HepG2 (cell line): Measurements from ENCODE around the gene ACOT2. TPM values are rescaled to one million over a fixed set of nuclear protein-coding genes. Genes with fewer than 3 reads are reported as not detected.

Source experiments
- ATAC-seq: fragments of 200-7000 bp; cut with Tn5 transposase; 3 replicates; pipeline ENCODE4 v1.9.1; 2020; ENCODE audit warnings: mild to moderate bottlenecking, moderate library complexity
- BruUV-seq: library from RNA; stranded (reverse); fragments of 400-500 nt; replicated peaks from 2 replicates; lab custom pipeline; 2021; lab: Mats Ljungman, UMichigan
- CTCF ChIA-PET: fragments of 300-600 bp; formaldehyde crosslinking; extraction: SDS; loops from one replicate; lab custom pipeline; 2021; ENCODE audit warnings: low total read pairs, inconsistent platforms, low intra/inter-chr PET ratio; lab: Yijun Ruan, JAX
- POLR2A ChIA-PET: fragments of 350-600 bp; sonication (Branson Sonifier 250); formaldehyde crosslinking; loops from one replicate; lab custom pipeline; 2020; ENCODE audit warnings: antibody characterized with exemption, inconsistent platforms; lab: Yijun Ruan, JAX
- DNase-seq: peaks from one replicate; pipeline ENCODE4 v3.0.0-alpha.2; 2015; ENCODE audit warnings: low spot score
- FAIRE-seq: peaks from 3 replicates; lab custom pipeline; 2011; peaks lifted over from hg19 to GRCh38; lab: Jason Lieb, UNC
- H2AFZ ChIP-seq: one replicate; pipeline ENCODE4 v1.6.1; 2011; ENCODE audit warnings: low read length, inconsistent platforms
- H3K27ac ChIP-seq: fragments of 300-600 bp; 3 replicates; pipeline ENCODE4 v1.8.0; 2011; ENCODE audit warnings: mixed run types, mild to moderate bottlenecking, mixed read lengths, low read length, inconsistent platforms; ENCODE audit not compliant: insufficient read depth; ENCODE audit errors: extremely low read length
- H3K27me3 ChIP-seq, 2 experiments: fragments of 200-600 bp in 1 of 2; 2 replicates in 1 of 2; 3 replicates in 1 of 2; pipeline versions ENCODE4 v1.6.0 to v1.8.0; 2011; ENCODE audit warnings: low read length in 2 of 2, mild to moderate bottlenecking in 2 of 2, moderate library complexity in 2 of 2, inconsistent platforms in 1 of 2; ENCODE audit not compliant: insufficient read depth in 2 of 2, control insufficient read depth in 1 of 2
- H3K36me3 ChIP-seq, 2 experiments: fragments of 200-600 bp in 1 of 2; replicated peaks in 1 of 2; 2 replicates in 1 of 2; 3 replicates in 1 of 2; pipeline versions ENCODE4 v1.5.1 to v1.8.0; 2011; ENCODE audit warnings: low read length in 2 of 2, inconsistent platforms in 1 of 2; ENCODE audit not compliant: insufficient read depth in 2 of 2, control insufficient read depth in 1 of 2
- H3K4me1 ChIP-seq: 2 replicates; pipeline ENCODE4 v1.5.1; 2012; ENCODE audit warnings: low read length, inconsistent platforms; ENCODE audit not compliant: insufficient read depth
- H3K4me2 ChIP-seq: 2 replicates; pipeline ENCODE4 v1.6.0; 2011; ENCODE audit warnings: low read depth, low read length, inconsistent platforms
- H3K4me3 ChIP-seq, 3 experiments: fragments of 200-600 bp in 1 of 3; sonication (generic), shearing (Covaris generic) in 1 of 3; replicated peaks in 1 of 3; 2 replicates each; pipeline ENCODE4 v1.5.1; 2011 to 2016; ENCODE audit warnings: low read length in 3 of 3, inconsistent platforms in 2 of 3, low read depth in 2 of 3, mild to moderate bottlenecking in 2 of 3, control low read depth in 1 of 3, mixed read lengths in 1 of 3; ENCODE audit not compliant: insufficient read depth in 1 of 3
- H3K79me2 ChIP-seq: one replicate; pipeline ENCODE4 v1.6.1; 2011; ENCODE audit warnings: low read length, inconsistent platforms; ENCODE audit not compliant: insufficient read depth
- H3K9ac ChIP-seq: 2 replicates; pipeline ENCODE4 v1.6.0; 2011; ENCODE audit warnings: mild to moderate bottlenecking, low read depth, low read length, inconsistent platforms; ENCODE audit not compliant: insufficient read depth
- H3K9me3 ChIP-seq: 2 replicates; pipeline ENCODE4 v1.5.1; 2012; ENCODE audit warnings: mild to moderate bottlenecking, low read length
- H4K20me1 ChIP-seq: 2 replicates; pipeline ENCODE4 v1.6.0; 2011; ENCODE audit warnings: inconsistent platforms, mild to moderate bottlenecking, low read length, moderate library complexity; ENCODE audit not compliant: insufficient read depth
- ATF7 ChIP-seq, 2 experiments: fragments of 450-650 bp in 1 of 2; sonication (generic) in 1 of 2; formaldehyde crosslinking in 1 of 2; IDR thresholded peaks; 2 replicates each; pipeline versions ENCODE4 v1.4.0 to v1.6.1; 2016 to 2020; ENCODE audit warnings: antibody characterized with exemption in 1 of 2, mild to moderate bottlenecking in 1 of 2, missing genetic modification reagents in 1 of 2
- CHD2 ChIP-seq: IDR thresholded peaks from 2 replicates; pipeline ENCODE4 v1.6.1; 2011; ENCODE audit warnings: low read depth, low read length, improper control_type of control experiment
- CREB3 ChIP-seq: sonication (generic); formaldehyde crosslinking; IDR thresholded peaks from 2 replicates; pipeline ENCODE4 v1.5.0; 2020; ENCODE audit warnings: missing genetic modification reagents
- MAFK ChIP-seq, 2 experiments: IDR thresholded peaks in 1 of 2; conservative IDR thresholded peaks in 1 of 2; 2 replicates each; pipeline ENCODE4 v1.6.1; 2011; ENCODE audit warnings: improper control_type of control experiment in 2 of 2, low read length in 2 of 2
- MLX ChIP-seq: IDR thresholded peaks from 2 replicates; pipeline ENCODE4 v1.6.1; 2016
- SP1 ChIP-seq, 2 experiments: fragments of 450-650 bp in 1 of 2; sonication (generic) in 1 of 2; formaldehyde crosslinking in 1 of 2; IDR thresholded peaks; 2 replicates each; pipeline versions ENCODE4 v1.4.0 to v1.6.1; 2016 to 2020; ENCODE audit warnings: missing genetic modification reagents in 1 of 2
- ZNF24 ChIP-seq: fragments of 450-650 bp; IDR thresholded peaks from 2 replicates; pipeline ENCODE4 v1.6.1; 2017; ENCODE audit warnings: antibody characterized with exemption, mild to moderate bottlenecking
- ZNF260 ChIP-seq: sonication (generic); formaldehyde crosslinking; IDR thresholded peaks from 2 replicates; pipeline ENCODE4 v1.4.0; 2020; ENCODE audit warnings: missing genetic modification reagents, low read depth, mild to moderate bottlenecking, borderline replicate concordance
- ZNF672 ChIP-seq: sonication (generic); formaldehyde crosslinking; IDR thresholded peaks from 2 replicates; pipeline ENCODE4 v1.8.1; 2022; ENCODE audit warnings: missing genetic modification reagents
- WGBS: methylation state at CpG from one replicate; pipeline ENCODE4 v1.1.6; 2017; ENCODE audit warnings: low lambda C conversion rate; 5-methylcytosine and 5-hydroxymethylcytosine counted together
- in situ Hi-C: cut with HindIII; loops from 2 replicates; pipeline ENCODE4 v1.10.0; 2017; ENCODE audit warnings: low pct_unique_long_range_greater_than_20kb; ENCODE audit not compliant: extremely low pct_ligation_motif_present
- intact Hi-C: fragments of 100-400 bp; cut with micrococcal nuclease; formaldehyde crosslinking; loops from one replicate; pipeline ENCODE4 v1.10.0; 2022; ENCODE audit not compliant: unreplicated experiment
- polyA plus RNA-seq, 8 experiments: library from polyadenylated mRNA; depleted of rRNA in 3 of 8; stranded (reverse) in 7 of 8; unstranded in 1 of 8; fragments of >200 nt; fragmentation: Illumina TruSeq in 4 of 8; extraction: Trizol in 4 of 8; gene quantifications; 2 replicates each; pipeline versions ENCODE4 v1.2.1 to v1.2.3, GENCODE V29; 2011 to 2016; ENCODE audit warnings: low read depth in 4 of 8, missing spikeins in 1 of 8, mixed read lengths in 1 of 8; ENCODE audit not compliant: insufficient read depth in 1 of 8
- total RNA-seq, 5 experiments: library from RNA; depleted of rRNA; stranded (reverse); fragments of >200 nt; fragmentation: Illumina TruSeq; extraction: Trizol; gene quantifications; 2 replicates each; pipeline ENCODE4 v1.2.3, GENCODE V29; 2016; ENCODE audit warnings: low read depth in 1 of 5

ACOT2 gene
- total and polyA plus RNA-seq, 2 of the 13 experiments (the other 11 are each of a cell fraction or from before 2014, with no cell fraction given): 60.0 to 110 TPM

GRCh38 chr14:73616831-73617230, 47.8 kb downstream of the ACOT2 start (continued):
- TF ChIP-seq ATF7 (IDR thresholded peaks at IDR 0.05) (no peak), ATF7 (CRISPR knock-in tag; IDR thresholded peaks at IDR 0.05) (no peak), ZNF672 (CRISPR knock-in tag) (no peak), SP1 (IDR thresholded peaks at IDR 0.05) (no peak), SP1 (CRISPR knock-in tag; IDR thresholded peaks at IDR 0.05) (no peak), ZNF260 (no peak), CHD2 (no peak), MLX (CRISPR knock-in tag) (no peak)

GRCh38 chr14:73619524-73619923, 50.5 kb downstream of the ACOT2 start:
- Histone ChIP-seq H3K9me3 (no peaks in the 10 kb centered on the region), H3K4me3 (no peak overlapping the region), H3K4me1 (peaks cover 29% of the 10 kb centered on the region), H3K27me3 (no peaks in the 10 kb centered on the region), H2AFZ (no peak overlapping the region), H3K27ac (no peak overlapping the region), H4K20me1 (no peaks in the 10 kb centered on the region), H3K79me2 (no peaks in the 10 kb centered on the region), H3K4me2 (no peak overlapping the region), H3K9ac (no peak overlapping the region), H3K36me3 (no peaks in the 10 kb centered on the region)
- ATAC-seq (no peak), DNase-seq (no peak), FAIRE-seq (no peak)
- intact Hi-C loops (no loop called here), in situ Hi-C loops (no loop called here)
- no TSS peak for BruUV-seq
- ChIA-PET CTCF (no interaction called here), POLR2A (interaction anchor here (1.5 kb wide), 1 partner anchor 11 kb away, joined by 3 read pairs; no protein-coding TSS in a partner anchor)
- peak; percentile 1 to 22; a peak in 2 of 4 replicates for TF ChIP-seq MAFK (conservative IDR thresholded peaks at IDR 0.05 in 1 of 2, IDR thresholded peaks at IDR 0.05 in 1 of 2; ENCODE audit: low read length in 2 of 2)
- no peak for TF ChIP-seq ZNF24
- TF ChIP-seq CREB3: no peak
- WGBS: 27% methylated on average over 1 of the region's 1 CpG
